ENCODE data around the gene DDX47. TPM values are rescaled to one million over a fixed set of nuclear protein-coding genes. Genes with fewer than 3 reads are reported as not detected.

DDX47 gene
- total and polyA plus RNA-seq, 4 donors = 20.2 to 37.2 (median 25.9) TPM

GRCh38 chr12:12774791-12775190, 38.4 kb upstream of the DDX47 start (continued):
- TF ChIP-seq REST (IDR thresholded peaks at IDR 0.05) (no peak), RAD21 (IDR thresholded peaks at IDR 0.05) (no peak), NR2F2 (IDR thresholded peaks at IDR 0.05) (no peak), JUND (IDR thresholded peaks at IDR 0.05) (no peak), TAF1 (conservative IDR thresholded peaks at IDR 0.05) (no peak), FOXA2 (IDR thresholded peaks at IDR 0.05) (no peak)

GRCh38 chr12:12776261-12776660, 36.9 kb upstream of the DDX47 start:
- H3K9ac ChIP-seq (ENCODE audit: low read depth in 1 of 2, low read length in 2 of 2) = no peak overlapping the region
- no peaks in the 10 kb centered on the region for H3K27me3 ChIP-seq (ENCODE audit: control insufficient read depth in 4 of 4, insufficient read depth in 4 of 4, low read length in 3 of 4)
- no peak for DNase-seq (ENCODE audit: low spot score)
- H3K27ac ChIP-seq (ENCODE audit: low read depth in 1 of 2, low read length in 2 of 2) = no peak overlapping the region
- H3K4me1 ChIP-seq (ENCODE audit: control insufficient read depth in 4 of 4, insufficient read depth in 4 of 4, low read length in 3 of 4) = no peaks in the 10 kb centered on the region
- H3K36me3 ChIP-seq (ENCODE audit: control insufficient read depth in 4 of 4, insufficient read depth in 3 of 4, low read depth in 1 of 4, low read length in 3 of 4) = no peaks in the 10 kb centered on the region
- 60% methylated on average over 5 of the region's 5 CpGs for WGBS
- no peaks in the 10 kb centered on the region for H3K9me3 ChIP-seq (ENCODE audit: control insufficient read depth in 4 of 4, low read length in 3 of 4)
- H3K4me3 ChIP-seq (ENCODE audit: low read depth in 1 of 3, low read length in 3 of 3) = no peak overlapping the region
- no peak for TF ChIP-seq JUND (IDR thresholded peaks at IDR 0.05)
- TF ChIP-seq REST (IDR thresholded peaks at IDR 0.05) = no peak
- no peak for TF ChIP-seq FOXA2 (IDR thresholded peaks at IDR 0.05)
- TF ChIP-seq YY1 (IDR thresholded peaks at IDR 0.05) = no peak
- TF ChIP-seq RXRA (IDR thresholded peaks at IDR 0.05) = no peak
- TF ChIP-seq ATF3 (IDR thresholded peaks at IDR 0.05) = no peak
- no peak for TF ChIP-seq EGR1 (IDR thresholded peaks at IDR 0.05; ENCODE audit: low read depth in 2 of 2)
- no peak for TF ChIP-seq MAX (IDR thresholded peaks at IDR 0.05)
- no peak for TF ChIP-seq CTCF (IDR thresholded peaks at IDR 0.05; ENCODE audit: low read depth, low read length, missing input control)
- no peak for TF ChIP-seq HNF4A (conservative IDR thresholded peaks at IDR 0.05)
- TF ChIP-seq NR2F2 (IDR thresholded peaks at IDR 0.05) = no peak
- TF ChIP-seq SP1 (IDR thresholded peaks at IDR 0.05) = no peak
- no peak for TF ChIP-seq RAD21 (IDR thresholded peaks at IDR 0.05)
- no peak for TF ChIP-seq FOXA1 (IDR thresholded peaks at IDR 0.05)
- TF ChIP-seq HNF4G (IDR thresholded peaks at IDR 0.05) = no peak
- no peak for TF ChIP-seq GABPA (IDR thresholded peaks at IDR 0.05 in 1 of 2, conservative IDR thresholded peaks at IDR 0.05 in 1 of 2)
- TF ChIP-seq ZBTB33 (IDR thresholded peaks at IDR 0.05) = no peak
- no peak for TF ChIP-seq TAF1 (conservative IDR thresholded peaks at IDR 0.05)
